GM23338 (cell line): Measurements from ENCODE around the gene SLC23A3. TPM values are rescaled to one million over a fixed set of nuclear protein-coding genes. Genes with fewer than 3 reads are reported as not detected.

Experiments used
- ATAC-seq: fragments of 200-7000 bp; cut with Tn5 transposase; 3 replicates; pipeline ENCODE4 v1.9.1; 2020
- DNase-seq: peaks from one replicate; pipeline ENCODE4 v3.0.0-alpha.2; 2015; ENCODE audit warnings: low spot score
- H2AFZ ChIP-seq: fragments of 200-600 bp; sonication (generic); 2 replicates; pipeline ENCODE4 v1.8.0; 2016; ENCODE audit warnings: antibody characterized with exemption, mild to moderate bottlenecking, moderate library complexity
- H3F3A ChIP-seq: fragments of 200-600 bp; sonication (generic); replicated peaks from 2 replicates; pipeline ENCODE4 v1.8.0; 2017; ENCODE audit warnings: antibody characterized with exemption, mixed run types, low read depth
- H3K27ac ChIP-seq: fragments of 200-600 bp; sonication (generic); 2 replicates; pipeline ENCODE4 v1.6.1; 2016; ENCODE audit warnings: low read depth
- H3K27me3 ChIP-seq: fragments of 200-600 bp; sonication (generic); 2 replicates; pipeline ENCODE4 v1.8.0; 2016; ENCODE audit warnings: mild to moderate bottlenecking, mixed run types, moderate library complexity; ENCODE audit not compliant: insufficient read depth
- H3K36me3 ChIP-seq: fragments of 200-600 bp; sonication (generic); 2 replicates; pipeline ENCODE4 v1.8.0; 2016; ENCODE audit warnings: mild to moderate bottlenecking; ENCODE audit not compliant: insufficient read depth
- H3K4me1 ChIP-seq: fragments of 200-600 bp; sonication (generic); 2 replicates; pipeline ENCODE4 v1.8.0; 2016; ENCODE audit warnings: mild to moderate bottlenecking, moderate library complexity; ENCODE audit not compliant: insufficient read depth
- H3K4me2 ChIP-seq: fragments of 200-600 bp; sonication (generic); 2 replicates; pipeline ENCODE4 v1.7.1; 2017; ENCODE audit warnings: mixed run types
- H3K4me3 ChIP-seq: fragments of 200-600 bp; sonication (generic); 2 replicates; pipeline ENCODE4 v1.6.1; 2016; ENCODE audit warnings: mixed run types
- H3K79me2 ChIP-seq: fragments of 200-600 bp; sonication (generic); replicated peaks from 2 replicates; pipeline ENCODE4 v1.8.0; 2017; ENCODE audit warnings: mild to moderate bottlenecking; ENCODE audit not compliant: insufficient read depth
- H3K9me2 ChIP-seq: fragments of 200-600 bp; sonication (generic); 2 replicates; pipeline ENCODE4 v1.8.0; 2017; ENCODE audit not compliant: insufficient read depth
- H4K20me1 ChIP-seq: fragments of 200-600 bp; sonication (generic); replicated peaks from 2 replicates; pipeline ENCODE4 v1.8.0; 2017; ENCODE audit warnings: mild to moderate bottlenecking; ENCODE audit not compliant: insufficient read depth
- H3K27ac Mint-ChIP-seq: 2 replicates; pipeline ENCODE4 v1.8.0; 2020; ENCODE audit warnings: inconsistent platforms, mild to moderate bottlenecking, moderate library complexity, mixed read lengths
- H3K27me3 Mint-ChIP-seq: 3 replicates; pipeline ENCODE4 v1.8.0; 2022; ENCODE audit warnings: low read depth, mild to moderate bottlenecking, moderate library complexity, mixed read lengths, inconsistent platforms; ENCODE audit not compliant: insufficient read depth, poor library complexity
- H3K36me3 Mint-ChIP-seq: 3 replicates; pipeline ENCODE4 v1.8.0; 2021; ENCODE audit warnings: low read depth, mild to moderate bottlenecking, inconsistent platforms, moderate library complexity, mixed read lengths
- H3K4me1 Mint-ChIP-seq: 3 replicates; pipeline ENCODE4 v1.8.0; 2020; ENCODE audit warnings: mild to moderate bottlenecking, inconsistent platforms, mixed read lengths
- H3K4me3 Mint-ChIP-seq: 3 replicates; pipeline ENCODE4 v1.8.0; 2021; ENCODE audit warnings: moderate library complexity, mild to moderate bottlenecking, inconsistent platforms, mixed read lengths
- H3K9me3 Mint-ChIP-seq: 3 replicates; pipeline ENCODE4 v1.8.0; 2020; ENCODE audit warnings: moderate library complexity, mild to moderate bottlenecking, inconsistent platforms, mixed read lengths
- CREB1 ChIP-seq: fragments of 250-450 bp; sonication (Bioruptor Pico); IDR thresholded peaks from 2 replicates; pipeline ENCODE4 v1.5.0; 2020; ENCODE audit warnings: low read depth, mild to moderate bottlenecking, moderate library complexity
- EZH2 ChIP-seq: fragments of 200-600 bp; sonication (generic); IDR thresholded peaks from one replicate; pipeline ENCODE4 v1.8.0; 2017; ENCODE audit warnings: antibody characterized with exemption, mild to moderate bottlenecking, low read depth; ENCODE audit not compliant: unreplicated experiment
- ZNF331 ChIP-seq: fragments of 250-450 bp; sonication (Bioruptor Pico); IDR thresholded peaks from 2 replicates; pipeline ENCODE4 v1.5.0; 2020; ENCODE audit warnings: low read depth, mild to moderate bottlenecking, moderate library complexity
- polyA plus RNA-seq: library from polyadenylated mRNA; unstranded; fragments of >200 nt; fragmentation: Nextera tagmentation; extraction: Ambion mirVana; gene quantifications from 2 replicates; pipeline ENCODE4 v1.2.1, GENCODE V29; 2016
- total RNA-seq: library from RNA; depleted of rRNA; stranded (reverse); fragments of >200 nt; shearing (Covaris generic); gene quantifications from 2 replicates; pipeline ENCODE4 v1.2.3, GENCODE V29; 2014
- TF ChIP-seq, protein P1 (sequence below): IDR thresholded peaks from 2 replicates; pipeline ENCODE4 v1.6.1; 2016; ENCODE audit warnings: antibody characterized with exemption
- TF ChIP-seq, protein P2 (sequence below), 2 experiments: fragments of 200-600 bp in 1 of 2; sonication (generic) in 1 of 2; conservative IDR thresholded peaks; 2 replicates each; pipeline versions ENCODE4 v1.5.1 to v1.6.1; 2016 to 2017; ENCODE audit warnings: antibody characterized with exemption in 2 of 2, low read depth in 2 of 2, mild to moderate bottlenecking in 2 of 2, moderate library complexity in 1 of 2
- TF ChIP-seq, protein P3 (sequence below): fragments of 250-450 bp; sonication (Bioruptor Pico); IDR thresholded peaks from 2 replicates; pipeline ENCODE4 v1.5.0; 2020; ENCODE audit warnings: mild to moderate bottlenecking, moderate library complexity

Gene SLC23A3
- total and polyA plus RNA-seq, 2 experiments from 2014 or later = 0.10 to 0.73 TPM

DNA sequence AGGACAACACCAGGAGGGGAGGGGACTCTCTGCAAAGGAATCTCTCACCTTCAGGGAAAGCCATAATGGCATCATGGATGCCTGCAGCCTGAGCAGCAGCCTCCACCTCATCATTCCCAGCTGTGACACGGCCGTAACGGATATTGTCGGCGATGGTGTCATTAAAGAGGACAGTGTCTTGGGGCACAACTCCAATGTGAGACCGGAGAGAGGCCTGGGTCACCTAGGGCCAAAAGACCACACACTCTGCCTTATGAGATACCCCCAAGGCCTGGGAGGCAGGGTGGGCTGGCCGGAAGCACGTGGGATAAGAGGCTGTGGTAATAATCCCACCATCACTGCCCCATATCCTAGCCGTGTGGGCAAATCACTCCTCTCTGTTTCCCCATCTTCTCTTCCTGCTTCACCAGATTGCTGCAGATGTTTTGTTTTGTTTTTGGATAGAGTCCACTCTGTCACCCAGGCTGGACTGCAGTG is 41.1 kb upstream of the SLC23A3 start:
- Histone ChIP-seq H3F3A (peaks cover 13% of the 10 kb centered on the region; the same call in 1 of the 2 replicates), H3K4me1 (peaks cover 12% of the 10 kb centered on the region), H3K27me3 (no peaks in the 10 kb centered on the region), H3K36me3 (no peaks in the 10 kb centered on the region; the same call in 1 of the 2 replicates), H4K20me1 (no peaks in the 10 kb centered on the region; the same call in 1 of the 2 replicates), H3K4me2 (no peak overlapping the region), H3K79me2 (no peaks in the 10 kb centered on the region), H3K4me3 (no peak overlapping the region), H3K27ac (no peak overlapping the region), H2AFZ (no peak overlapping the region), H3K9me2 (no peaks in the 10 kb centered on the region)
- Mint-ChIP-seq H3K36me3 (peaks cover 57% of the 10 kb centered on the region), H3K27me3 (peaks cover 11% of the 10 kb centered on the region), H3K4me3 (no peak overlapping the region), H3K9me3 (no peaks in the 10 kb centered on the region), H3K27ac (no peak overlapping the region), H3K4me1 (peaks cover 13% of the 10 kb centered on the region; the same call in 2 of the 3 replicates)
- DNase-seq (no peak), ATAC-seq (no peak)
- TF ChIP-seq CREB1 (CRISPR knock-in tag) (no peak), EZH2 (no peak)
- TF ChIP-seq, protein P1, sequence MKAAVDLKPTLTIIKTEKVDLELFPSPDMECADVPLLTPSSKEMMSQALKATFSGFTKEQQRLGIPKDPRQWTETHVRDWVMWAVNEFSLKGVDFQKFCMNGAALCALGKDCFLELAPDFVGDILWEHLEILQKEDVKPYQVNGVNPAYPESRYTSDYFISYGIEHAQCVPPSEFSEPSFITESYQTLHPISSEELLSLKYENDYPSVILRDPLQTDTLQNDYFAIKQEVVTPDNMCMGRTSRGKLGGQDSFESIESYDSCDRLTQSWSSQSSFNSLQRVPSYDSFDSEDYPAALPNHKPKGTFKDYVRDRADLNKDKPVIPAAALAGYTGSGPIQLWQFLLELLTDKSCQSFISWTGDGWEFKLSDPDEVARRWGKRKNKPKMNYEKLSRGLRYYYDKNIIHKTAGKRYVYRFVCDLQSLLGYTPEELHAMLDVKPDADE = no peak
- TF ChIP-seq, protein P2, sequence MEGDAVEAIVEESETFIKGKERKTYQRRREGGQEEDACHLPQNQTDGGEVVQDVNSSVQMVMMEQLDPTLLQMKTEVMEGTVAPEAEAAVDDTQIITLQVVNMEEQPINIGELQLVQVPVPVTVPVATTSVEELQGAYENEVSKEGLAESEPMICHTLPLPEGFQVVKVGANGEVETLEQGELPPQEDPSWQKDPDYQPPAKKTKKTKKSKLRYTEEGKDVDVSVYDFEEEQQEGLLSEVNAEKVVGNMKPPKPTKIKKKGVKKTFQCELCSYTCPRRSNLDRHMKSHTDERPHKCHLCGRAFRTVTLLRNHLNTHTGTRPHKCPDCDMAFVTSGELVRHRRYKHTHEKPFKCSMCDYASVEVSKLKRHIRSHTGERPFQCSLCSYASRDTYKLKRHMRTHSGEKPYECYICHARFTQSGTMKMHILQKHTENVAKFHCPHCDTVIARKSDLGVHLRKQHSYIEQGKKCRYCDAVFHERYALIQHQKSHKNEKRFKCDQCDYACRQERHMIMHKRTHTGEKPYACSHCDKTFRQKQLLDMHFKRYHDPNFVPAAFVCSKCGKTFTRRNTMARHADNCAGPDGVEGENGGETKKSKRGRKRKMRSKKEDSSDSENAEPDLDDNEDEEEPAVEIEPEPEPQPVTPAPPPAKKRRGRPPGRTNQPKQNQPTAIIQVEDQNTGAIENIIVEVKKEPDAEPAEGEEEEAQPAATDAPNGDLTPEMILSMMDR (conservative IDR thresholded peaks at IDR 0.05; ENCODE audit: low read depth in 2 of 2) = no peak

DNA sequence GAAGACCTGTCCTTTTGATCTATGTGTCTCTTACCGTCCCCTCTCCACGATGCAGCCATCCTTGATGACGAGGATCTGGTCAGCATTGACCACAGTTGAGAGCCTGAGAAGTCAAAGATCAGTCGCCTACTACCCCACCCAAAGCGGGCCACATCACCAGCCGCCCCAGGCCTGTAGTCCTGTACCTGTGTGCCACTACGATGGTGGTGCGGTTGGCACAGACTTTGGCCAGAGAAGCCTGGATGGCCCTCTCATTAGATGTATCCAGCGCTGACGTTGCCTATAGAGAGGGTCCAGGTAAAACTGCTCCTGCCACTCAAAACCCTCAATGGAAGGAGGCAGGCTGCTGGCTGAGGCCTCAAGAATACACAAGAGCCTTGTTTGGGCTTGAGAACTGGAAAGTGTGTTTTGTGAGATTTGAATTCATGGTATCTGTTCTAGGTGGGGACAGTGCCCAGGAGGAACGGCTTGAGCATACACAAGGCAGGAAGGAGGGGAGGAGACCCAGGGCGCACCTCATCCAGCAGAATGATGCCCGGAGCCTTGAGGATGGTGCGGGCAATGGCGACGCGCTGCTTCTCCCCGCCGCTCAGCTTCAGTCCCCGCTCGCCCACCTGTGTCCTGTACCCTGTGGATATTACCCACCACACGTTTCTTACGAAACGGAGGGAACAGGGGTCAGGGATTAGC is 40.5 kb upstream of the SLC23A3 start:
- H3K4me3 Mint-ChIP-seq = no peak overlapping the region; the same call in 2 of the 3 replicates
- peaks cover 15% of the 10 kb centered on the region for H3K4me1 ChIP-seq
- ATAC-seq = no peak
- no peak overlapping the region for H3K27ac ChIP-seq
- H3K79me2 ChIP-seq = no peaks in the 10 kb centered on the region
- no peak overlapping the region for H3K4me2 ChIP-seq
- no peaks in the 10 kb centered on the region; the same call in 1 of the 2 replicates for H3K36me3 ChIP-seq
- DNase-seq = no peak
- no peak overlapping the region for H2AFZ ChIP-seq
- H3K27me3 ChIP-seq = no peaks in the 10 kb centered on the region
- no peaks in the 10 kb centered on the region for H3K9me3 Mint-ChIP-seq
- peaks cover 13% of the 10 kb centered on the region; the same call in 2 of the 3 replicates for H3K4me1 Mint-ChIP-seq
- H3K27me3 Mint-ChIP-seq = peaks cover 11% of the 10 kb centered on the region
- H4K20me1 ChIP-seq = no peaks in the 10 kb centered on the region; the same call in 1 of the 2 replicates
- no peaks in the 10 kb centered on the region for H3K9me2 ChIP-seq
- peaks cover 15% of the 10 kb centered on the region; the same call in 1 of the 2 replicates for H3F3A ChIP-seq
- no peak overlapping the region for H3K27ac Mint-ChIP-seq
- H3K36me3 Mint-ChIP-seq = peaks cover 57% of the 10 kb centered on the region
- no peak overlapping the region for H3K4me3 ChIP-seq
- TF ChIP-seq, protein P3, sequence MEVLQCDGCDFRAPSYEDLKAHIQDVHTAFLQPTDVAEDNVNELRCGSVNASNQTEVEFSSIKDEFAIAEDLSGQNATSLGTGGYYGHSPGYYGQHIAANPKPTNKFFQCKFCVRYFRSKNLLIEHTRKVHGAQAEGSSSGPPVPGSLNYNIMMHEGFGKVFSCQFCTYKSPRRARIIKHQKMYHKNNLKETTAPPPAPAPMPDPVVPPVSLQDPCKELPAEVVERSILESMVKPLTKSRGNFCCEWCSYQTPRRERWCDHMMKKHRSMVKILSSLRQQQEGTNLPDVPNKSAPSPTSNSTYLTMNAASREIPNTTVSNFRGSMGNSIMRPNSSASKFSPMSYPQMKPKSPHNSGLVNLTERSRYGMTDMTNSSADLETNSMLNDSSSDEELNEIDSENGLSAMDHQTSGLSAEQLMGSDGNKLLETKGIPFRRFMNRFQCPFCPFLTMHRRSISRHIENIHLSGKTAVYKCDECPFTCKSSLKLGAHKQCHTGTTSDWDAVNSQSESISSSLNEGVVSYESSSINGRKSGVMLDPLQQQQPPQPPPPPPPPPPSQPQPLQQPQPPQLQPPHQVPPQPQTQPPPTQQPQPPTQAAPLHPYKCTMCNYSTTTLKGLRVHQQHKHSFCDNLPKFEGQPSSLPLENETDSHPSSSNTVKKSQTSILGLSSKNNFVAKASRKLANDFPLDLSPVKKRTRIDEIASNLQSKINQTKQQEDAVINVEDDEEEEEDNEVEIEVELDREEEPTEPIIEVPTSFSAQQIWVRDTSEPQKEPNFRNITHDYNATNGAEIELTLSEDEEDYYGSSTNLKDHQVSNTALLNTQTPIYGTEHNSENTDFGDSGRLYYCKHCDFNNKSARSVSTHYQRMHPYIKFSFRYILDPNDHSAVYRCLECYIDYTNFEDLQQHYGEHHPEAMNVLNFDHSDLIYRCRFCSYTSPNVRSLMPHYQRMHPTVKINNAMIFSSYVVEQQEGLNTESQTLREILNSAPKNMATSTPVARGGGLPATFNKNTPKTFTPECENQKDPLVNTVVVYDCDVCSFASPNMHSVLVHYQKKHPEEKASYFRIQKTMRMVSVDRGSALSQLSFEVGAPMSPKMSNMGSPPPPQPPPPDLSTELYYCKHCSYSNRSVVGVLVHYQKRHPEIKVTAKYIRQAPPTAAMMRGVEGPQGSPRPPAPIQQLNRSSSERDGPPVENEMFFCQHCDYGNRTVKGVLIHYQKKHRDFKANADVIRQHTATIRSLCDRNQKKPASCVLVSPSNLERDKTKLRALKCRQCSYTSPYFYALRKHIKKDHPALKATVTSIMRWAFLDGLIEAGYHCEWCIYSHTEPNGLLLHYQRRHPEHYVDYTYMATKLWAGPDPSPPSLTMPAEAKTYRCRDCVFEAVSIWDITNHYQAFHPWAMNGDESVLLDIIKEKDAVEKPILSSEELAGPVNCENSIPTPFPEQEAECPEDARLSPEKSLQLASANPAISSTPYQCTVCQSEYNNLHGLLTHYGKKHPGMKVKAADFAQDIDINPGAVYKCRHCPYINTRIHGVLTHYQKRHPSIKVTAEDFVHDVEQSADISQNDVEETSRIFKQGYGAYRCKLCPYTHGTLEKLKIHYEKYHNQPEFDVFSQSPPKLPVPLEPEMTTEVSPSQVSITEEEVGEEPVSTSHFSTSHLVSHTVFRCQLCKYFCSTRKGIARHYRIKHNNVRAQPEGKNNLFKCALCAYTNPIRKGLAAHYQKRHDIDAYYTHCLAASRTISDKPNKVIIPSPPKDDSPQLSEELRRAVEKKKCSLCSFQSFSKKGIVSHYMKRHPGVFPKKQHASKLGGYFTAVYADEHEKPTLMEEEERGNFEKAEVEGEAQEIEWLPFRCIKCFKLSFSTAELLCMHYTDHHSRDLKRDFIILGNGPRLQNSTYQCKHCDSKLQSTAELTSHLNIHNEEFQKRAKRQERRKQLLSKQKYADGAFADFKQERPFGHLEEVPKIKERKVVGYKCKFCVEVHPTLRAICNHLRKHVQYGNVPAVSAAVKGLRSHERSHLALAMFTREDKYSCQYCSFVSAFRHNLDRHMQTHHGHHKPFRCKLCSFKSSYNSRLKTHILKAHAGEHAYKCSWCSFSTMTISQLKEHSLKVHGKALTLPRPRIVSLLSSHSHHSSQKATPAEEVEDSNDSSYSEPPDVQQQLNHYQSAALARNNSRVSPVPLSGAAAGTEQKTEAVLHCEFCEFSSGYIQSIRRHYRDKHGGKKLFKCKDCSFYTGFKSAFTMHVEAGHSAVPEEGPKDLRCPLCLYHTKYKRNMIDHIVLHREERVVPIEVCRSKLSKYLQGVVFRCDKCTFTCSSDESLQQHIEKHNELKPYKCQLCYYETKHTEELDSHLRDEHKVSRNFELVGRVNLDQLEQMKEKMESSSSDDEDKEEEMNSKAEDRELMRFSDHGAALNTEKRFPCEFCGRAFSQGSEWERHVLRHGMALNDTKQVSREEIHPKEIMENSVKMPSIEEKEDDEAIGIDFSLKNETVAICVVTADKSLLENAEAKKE (CRISPR knock-in tag) = no peak
- TF ChIP-seq, protein P1 = no peak
- TF ChIP-seq ZNF331 (no peak), CREB1 (CRISPR knock-in tag) (no peak)
- TF ChIP-seq, protein P2 (conservative IDR thresholded peaks at IDR 0.05; ENCODE audit: low read depth in 2 of 2) = no peak
